NCI-H510A (cell line): ENCODE results near the gene IQCE.
"Not testable (repeated sequence)": the region's sequence is repeated elsewhere in the genome, so short reads cannot be mapped to it uniquely, and the experiment has no call there.

Experiments
- DNase-seq: peaks from one replicate; lab custom pipeline; 2025; lab: John Stamatoyannopoulos, UW

The IQCE gene

DNA sequence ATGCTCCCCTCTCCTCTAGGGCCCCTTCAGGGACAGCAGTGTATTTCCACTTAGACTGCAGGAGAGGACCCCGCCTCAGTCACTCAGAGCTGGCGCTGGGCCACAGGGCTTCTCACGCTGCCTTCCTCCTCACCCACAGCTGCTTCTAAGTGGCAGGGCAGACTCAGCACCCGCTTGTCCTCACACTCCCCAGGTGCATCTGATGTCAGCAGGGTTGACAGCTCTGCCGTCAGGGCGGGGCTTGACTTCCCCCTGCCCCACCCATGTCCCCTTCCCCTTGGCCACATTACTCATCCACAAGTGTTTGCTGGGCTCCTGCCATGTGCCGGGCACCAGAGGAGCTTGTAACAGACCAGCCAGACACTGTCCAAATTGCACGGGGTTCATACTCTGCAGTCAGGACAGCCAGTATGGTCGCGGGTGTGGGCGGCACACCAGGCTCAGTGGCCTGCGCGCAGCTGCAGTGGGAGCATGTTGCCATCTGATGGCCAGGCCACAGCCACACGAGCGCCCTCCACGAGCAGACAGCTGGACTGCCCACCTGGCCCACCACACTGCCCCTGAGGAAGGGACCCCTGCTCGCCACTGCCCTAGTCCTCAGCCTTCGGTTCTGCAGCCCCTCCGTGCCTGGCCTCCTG, 43.7 kb downstream of the IQCE start:
- DNase-seq = no peak

DNA sequence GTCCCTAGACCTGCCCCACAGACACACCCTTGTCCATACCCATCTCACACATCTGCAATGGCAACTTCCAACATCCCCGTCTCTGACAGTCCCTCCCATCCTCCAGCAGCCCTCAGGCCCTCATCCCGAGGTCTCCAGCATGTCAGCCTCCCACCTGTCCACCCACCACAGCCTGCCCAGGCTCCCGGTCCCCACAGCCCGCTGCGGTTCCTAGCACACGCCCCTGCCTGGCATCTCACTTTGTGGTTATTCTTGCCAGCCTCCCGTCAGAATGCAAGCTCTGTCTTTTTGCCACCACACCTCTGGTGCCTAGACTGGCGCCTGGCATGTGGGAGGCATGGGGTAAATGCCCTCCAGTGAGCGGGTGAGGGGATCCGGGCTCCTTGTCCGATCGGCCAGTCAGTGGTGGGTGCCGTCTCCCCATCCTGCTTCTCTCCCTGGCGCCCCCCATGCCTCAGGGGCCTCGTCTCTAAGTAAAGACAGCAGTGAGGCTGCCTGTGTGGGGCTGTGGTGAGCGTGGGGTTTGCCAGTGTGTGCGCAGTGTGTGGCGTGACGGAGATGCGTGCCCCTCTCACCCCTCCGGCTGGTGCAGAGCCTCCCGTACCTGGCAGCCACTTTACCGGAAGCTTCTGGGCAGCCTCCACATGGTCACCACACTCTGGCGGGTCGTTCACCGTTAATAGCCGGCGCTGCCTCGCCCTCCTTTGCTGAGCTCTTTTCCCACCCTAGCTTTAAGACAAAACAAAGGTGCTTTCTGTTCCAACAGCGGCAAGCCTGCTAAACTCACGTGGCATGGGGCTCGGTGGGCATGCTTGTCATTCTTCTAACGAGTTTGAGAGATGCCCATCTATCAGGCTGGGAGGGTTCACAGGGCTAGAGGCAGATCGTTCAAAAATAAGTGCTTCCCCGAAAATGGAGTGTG, 44.5 kb downstream of the IQCE start:
- no peak for DNase-seq

DNA sequence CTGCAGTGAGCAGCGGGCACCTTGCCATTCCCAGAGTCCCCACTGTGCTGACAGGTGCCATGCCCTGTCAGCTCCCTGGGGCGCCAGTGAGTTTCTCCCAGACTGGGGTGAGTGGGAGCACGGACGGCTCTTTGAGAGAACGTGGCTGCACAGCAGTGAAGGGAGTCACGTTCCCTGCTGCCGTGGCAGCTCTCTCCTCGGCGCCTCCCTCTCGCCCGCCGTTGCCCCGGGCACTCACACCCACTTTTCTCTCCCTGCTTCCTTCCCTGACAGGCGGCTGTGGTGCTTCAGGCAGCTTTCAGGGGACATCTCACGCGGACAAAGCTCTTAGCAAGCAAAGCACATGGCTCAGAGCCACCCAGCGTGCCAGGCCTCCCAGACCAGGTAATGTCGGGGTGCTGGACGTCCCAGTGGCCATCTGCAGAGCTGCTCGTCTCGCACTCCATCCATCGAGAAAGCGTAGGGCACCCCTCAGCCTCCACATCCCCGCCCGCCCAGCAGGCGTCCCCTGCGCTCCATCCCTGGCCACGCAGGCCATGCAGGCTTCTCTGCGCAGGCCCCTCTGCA, 45.9 kb downstream of the IQCE start:
- DNase-seq = no peak

DNA sequence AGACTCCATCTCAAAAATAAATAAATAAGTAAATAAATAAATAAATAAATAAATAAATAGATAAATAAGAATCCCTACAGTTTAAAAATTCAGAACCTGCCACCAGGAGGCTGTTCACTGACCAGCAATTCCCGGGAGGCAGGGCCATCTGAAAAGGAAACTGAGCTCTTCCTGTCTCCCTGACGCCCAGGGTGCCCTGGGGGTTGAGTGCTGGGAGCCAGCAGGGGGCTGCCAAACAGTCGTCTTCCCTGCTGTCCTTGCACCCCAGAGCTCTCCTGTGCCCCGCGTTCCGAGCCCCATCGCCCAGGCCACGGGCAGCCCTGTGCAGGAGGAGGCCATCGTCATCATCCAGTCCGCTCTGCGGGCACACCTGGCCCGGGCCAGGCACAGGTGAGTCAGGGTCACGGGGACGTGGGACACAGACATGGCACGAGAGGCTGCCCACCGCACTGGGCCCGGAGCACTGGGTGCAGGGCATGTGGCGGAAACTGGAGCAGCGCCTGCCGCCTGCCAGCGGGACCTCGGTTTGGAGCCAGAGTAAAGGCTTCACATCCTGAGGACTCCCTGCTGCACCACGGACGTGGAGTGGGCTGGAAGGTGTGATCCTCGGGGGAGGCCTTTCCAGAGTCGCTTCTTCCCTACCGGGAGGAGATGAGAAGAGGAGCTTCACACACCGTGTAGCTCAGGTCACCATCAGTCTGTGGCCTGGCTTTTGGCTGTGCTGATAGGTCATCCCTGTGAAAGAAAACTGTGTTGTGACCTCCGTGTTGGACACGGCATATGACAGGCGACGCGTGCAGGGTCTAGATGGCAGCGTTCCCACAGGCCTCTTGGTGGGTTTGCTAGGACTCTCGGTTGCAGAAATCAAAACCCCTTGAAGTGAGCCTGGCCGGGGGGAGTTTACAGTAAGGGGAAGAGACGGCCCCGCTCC, 47.1 kb downstream of the IQCE start:
- DNase-seq = no peak

GRCh38 chr7:2606539-2606936, 47.8 kb downstream of the IQCE start:
- DNase-seq = no peak

GRCh38 chr7:2607122-2607922, 48.5 kb downstream of the IQCE start:
- no peak for DNase-seq

DNA sequence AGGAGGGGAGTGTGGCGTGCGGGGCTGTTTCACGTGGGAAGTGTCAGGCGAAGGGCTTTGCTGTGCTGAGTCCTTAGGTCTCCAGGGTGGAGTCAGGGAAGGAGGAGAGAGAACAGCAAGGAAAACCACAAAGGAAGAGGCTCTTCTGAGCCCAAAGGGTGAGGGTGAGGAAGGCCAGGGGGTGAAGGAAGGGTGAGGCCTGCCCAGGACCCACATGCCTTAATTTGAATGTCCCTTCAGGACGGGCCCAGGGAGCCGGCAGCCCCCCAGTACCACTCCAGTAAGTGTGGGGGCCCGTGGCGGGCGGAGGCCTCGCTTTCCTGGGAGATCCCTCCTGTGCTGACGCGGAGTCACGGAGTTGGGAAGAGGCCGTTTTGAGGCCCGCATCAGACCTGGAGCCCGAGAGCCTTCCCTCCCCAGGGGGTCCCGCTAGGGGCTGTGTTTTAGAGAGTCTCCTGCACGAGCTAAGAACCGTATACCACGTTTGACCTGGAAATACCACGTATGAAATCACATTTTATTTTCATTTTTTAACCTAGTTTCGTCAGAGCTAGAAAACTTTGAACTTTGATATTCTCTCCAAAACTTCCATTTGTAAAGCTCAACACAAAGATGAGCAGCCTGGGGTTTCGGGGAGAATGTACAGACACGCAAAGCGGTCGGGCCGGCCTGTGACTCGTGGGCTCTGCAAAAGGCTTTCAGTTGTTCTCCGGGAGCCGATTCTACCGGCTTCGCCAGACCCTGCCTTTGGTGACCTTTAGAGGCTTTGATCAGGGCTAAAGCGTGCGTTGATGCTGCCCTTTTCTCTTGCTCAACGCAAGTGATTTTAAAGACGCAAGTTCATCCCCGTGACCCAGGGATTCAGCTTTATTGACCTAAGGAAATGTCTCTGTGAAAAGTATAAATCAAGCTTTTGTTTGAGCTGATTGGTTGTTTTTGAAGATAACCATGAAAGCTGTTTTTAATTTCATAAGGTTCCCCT, 49.4 kb downstream of the IQCE start:
- no peak for DNase-seq

GRCh38 chr7:2608921-2609411, 50.2 kb downstream of the IQCE start:
- no peak for DNase-seq

- not testable (repeated sequence) for DNase-seq
These were observed 50.9 kb downstream of the IQCE start for GRCh38 chr7:2609646-2610045.

GRCh38 chr7:2610466-2610865, 51.7 kb downstream of the IQCE start:
- no peak for DNase-seq

- DNase-seq = no peak
These were observed 52.1 kb downstream of the IQCE start for GRCh38 chr7:2610898-2611297.

- no peak for DNase-seq
These were observed 52.6 kb downstream of the IQCE start for GRCh38 chr7:2611401-2611800.

DNA sequence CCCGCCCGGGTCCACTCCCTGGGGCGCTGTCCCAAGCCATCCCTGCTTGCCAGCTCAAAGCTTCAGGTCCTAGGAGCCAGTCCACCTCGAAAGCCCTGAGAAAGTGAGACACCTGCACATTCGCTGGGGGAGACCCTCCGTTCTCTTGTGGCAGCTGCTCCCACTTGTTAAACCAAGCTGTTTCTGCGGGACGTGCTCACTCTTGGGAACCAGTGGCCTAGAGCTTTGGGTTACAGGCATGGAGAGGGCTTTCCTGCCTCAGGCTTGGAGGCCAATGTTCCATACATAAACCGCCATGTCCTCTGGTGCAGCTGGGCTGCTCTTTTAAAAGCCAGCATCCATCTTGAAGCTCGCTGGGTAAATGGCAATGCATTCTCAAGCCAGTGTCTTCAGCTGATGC, 53.1 kb downstream of the IQCE start:
- DNase-seq = no peak

DNA sequence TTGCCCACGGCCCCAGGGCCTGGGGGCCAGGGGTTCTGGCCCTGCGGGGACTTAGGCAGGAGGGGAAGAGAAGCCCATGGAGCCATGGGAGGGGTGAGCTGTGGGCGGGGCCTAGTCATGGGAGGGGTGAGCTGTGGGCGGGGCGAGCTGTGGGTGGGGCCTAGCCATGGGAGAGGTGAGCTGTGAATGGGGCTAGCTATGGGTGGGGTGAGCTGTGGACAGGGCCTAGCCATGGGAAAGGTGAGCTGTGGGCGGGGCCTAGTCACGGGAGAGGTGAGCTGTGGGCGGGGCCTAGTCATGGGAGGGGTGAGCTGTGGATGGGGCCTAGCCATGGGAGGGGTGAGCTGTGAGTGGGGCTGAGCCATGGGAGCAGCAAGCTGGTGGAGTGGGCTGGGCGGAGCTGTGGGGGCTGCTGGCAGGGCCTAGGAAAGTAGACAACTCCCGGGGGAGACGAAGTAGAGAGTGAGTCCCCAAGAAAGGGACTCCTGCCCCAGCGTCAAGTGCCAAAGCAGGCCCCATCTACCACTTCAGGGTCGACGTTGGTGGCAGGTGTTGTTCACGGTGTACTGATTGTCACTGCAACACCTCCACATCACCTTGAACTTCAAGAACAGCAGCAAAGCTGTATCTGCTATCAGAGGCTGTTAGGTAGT, 53.8 kb downstream of the IQCE start:
- no peak for DNase-seq

GRCh38 chr7:2613098-2613930, 54.5 kb downstream of the IQCE start:
- DNase-seq = peak; percentile 76

DNA sequence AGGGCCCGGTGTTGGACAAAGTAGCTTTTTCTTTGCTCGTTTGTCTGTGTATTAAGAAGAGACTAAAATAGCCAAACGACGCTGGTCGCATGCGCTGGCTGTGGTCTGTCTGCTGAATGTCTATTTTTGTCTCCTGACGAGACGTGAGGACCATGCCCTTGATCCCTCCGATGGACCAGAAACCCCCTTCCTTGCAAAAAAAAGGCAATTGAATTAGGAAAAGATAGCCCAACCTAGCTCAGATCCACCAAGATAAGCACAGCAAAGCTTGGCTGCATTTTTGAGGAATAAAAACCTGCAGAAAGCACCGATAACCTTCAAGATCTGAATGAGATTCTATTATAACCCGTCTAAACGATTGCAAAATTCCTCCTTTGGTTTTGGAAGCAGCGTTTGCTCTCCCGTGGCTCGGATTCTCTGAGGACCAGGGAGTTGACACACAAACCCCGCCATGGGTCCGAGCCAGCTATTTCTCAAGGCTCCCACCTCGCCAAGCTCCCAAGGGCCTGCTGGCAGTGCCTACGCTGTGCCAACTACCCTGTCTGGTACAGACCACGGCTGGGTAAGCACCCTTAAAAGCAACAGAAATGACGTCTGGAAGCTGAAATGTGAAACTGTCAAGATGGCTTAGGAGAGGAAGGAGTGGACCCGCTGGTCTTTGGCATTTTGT, 55.3 kb downstream of the IQCE start:
- no peak for DNase-seq

DNA sequence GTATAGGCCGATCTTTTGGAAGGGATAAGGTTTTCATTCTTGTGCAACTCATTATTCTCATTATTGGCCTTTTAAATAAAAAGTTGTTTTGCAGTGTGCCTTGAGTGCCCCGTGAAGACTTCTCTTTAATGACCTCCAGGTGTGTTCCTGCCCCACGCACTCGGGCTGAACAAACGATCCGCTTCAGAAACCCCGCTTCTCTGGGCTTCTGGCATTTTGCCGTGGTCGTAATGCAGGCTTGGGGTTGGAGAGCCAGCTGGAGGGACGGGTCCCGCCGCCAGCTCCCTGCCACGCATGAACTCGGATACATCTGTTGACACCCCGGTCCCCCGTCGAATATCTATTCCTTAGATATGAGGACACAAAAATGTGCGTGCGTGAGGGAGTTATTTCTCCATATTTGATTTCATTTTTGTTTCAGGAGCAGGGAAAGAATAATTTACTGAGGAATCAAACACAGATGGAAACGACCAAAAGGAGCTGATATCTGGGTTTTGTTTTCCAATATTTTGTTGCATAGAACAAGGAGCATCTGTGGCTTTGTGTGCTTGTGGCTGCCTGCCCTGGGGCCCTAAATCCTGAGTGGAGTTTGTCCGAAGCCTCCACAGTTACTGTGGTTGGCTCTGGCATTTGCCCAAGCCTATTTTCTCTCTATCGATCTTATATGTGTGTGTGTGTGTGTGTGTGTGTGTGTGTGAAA, 56.0 kb downstream of the IQCE start:
- no peak for DNase-seq
